Sciatic nerve (tissue), 2 donors: ENCODE measurements around the gene ATP2B2. TPM values are rescaled to one million over a fixed set of nuclear protein-coding genes. Genes with fewer than 3 reads are reported as not detected.
A peak's percentile ranks its signal among the peaks of the same experiment; 100 is the strongest.

Experiments used
- ATAC-seq: fragments of 200-7000 bp; cut with Tn5 transposase; one replicate; pipeline ENCODE4 v1.9.1; 2020; ENCODE audit warnings: mild to moderate bottlenecking, moderate library complexity
- DNase-seq: peaks from one replicate; pipeline ENCODE4 v3.0.0-alpha.2; 2020; ENCODE audit warnings: low spot score
- intact Hi-C: fragments of 100-400 bp; cut with DNase I; formaldehyde crosslinking; loops from one replicate; pipeline ENCODE4 v1.14.2; 2022
- total RNA-seq: library from RNA; stranded (reverse); fragmentation: NEBNext Ultra II Directional; extraction: Animal tissue kit (Norgen Biotek cat#: 25700); gene quantifications from one replicate; pipeline ENCODE4 v1.2.1, GENCODE V29; 2021
- donor health status: DM: no; HTN: no; CAD: no.
- donor health status: DM: no; HTN: no; CAD: no.

Gene ATP2B2
- total RNA-seq, 1 donor from 2014 or later, result 1.4 TPM

GRCh38 chr3:10532939-10533736 lies 27.8 kb upstream of the ATP2B2 start:
- no peak for ATAC-seq
- no peak for DNase-seq
- intact Hi-C loops, result no loop called here

GRCh38 chr3:10531031-10531430 lies 25.6 kb upstream of the ATP2B2 start:
- intact Hi-C loops, result no loop called here
- ATAC-seq (no peak), DNase-seq (peak; percentile 32)

- intact Hi-C loops, result no loop called here
- DNase-seq (no peak), ATAC-seq (no peak)
Measured at GRCh38 chr3:10530241-10530640, 24.9 kb upstream of the ATP2B2 start.

GRCh38 chr3:10529809-10530208 lies 24.4 kb upstream of the ATP2B2 start:
- no peak for DNase-seq
- intact Hi-C loops, result no loop called here
- ATAC-seq, result no peak

- intact Hi-C loops, result no loop called here
- ATAC-seq (no peak), DNase-seq (no peak)
Measured at GRCh38 chr3:10528046-10528445, 22.7 kb upstream of the ATP2B2 start.

- intact Hi-C loops, result no loop called here
- ATAC-seq (no peak), DNase-seq (no peak)
Measured at GRCh38 chr3:10527295-10528001, 22.1 kb upstream of the ATP2B2 start.

- ATAC-seq (no peak), DNase-seq (no peak)
- intact Hi-C loops, result no loop called here
Measured at GRCh38 chr3:10526366-10526765, 21.0 kb upstream of the ATP2B2 start.

- intact Hi-C loops, result no loop called here
- ATAC-seq, result no peak
- DNase-seq, result peak; percentile 33
Measured at GRCh38 chr3:10524799-10525301, 19.5 kb upstream of the ATP2B2 start.

GRCh38 chr3:10524270-10524669 lies 18.9 kb upstream of the ATP2B2 start:
- DNase-seq (no peak), ATAC-seq (no peak)
- intact Hi-C loops, result no loop called here

- intact Hi-C loops, result no loop called here
- no peak for ATAC-seq
- DNase-seq, result no peak
Measured at GRCh38 chr3:10523561-10523960, 18.2 kb upstream of the ATP2B2 start.

- ATAC-seq (no peak), DNase-seq (peak; percentile 22)
- intact Hi-C loops, result no loop called here
Measured at GRCh38 chr3:10522646-10523303, 17.4 kb upstream of the ATP2B2 start.

- no peak for DNase-seq
- intact Hi-C loops, result no loop called here
- ATAC-seq, result no peak
Measured at GRCh38 chr3:10521772-10522441, 16.5 kb upstream of the ATP2B2 start.

GRCh38 chr3:10520072-10520471 lies 14.7 kb upstream of the ATP2B2 start:
- intact Hi-C loops, result no loop called here
- peak; percentile 9 for DNase-seq
- ATAC-seq, result no peak

- no peak for ATAC-seq
- intact Hi-C loops, result no loop called here
- DNase-seq, result peak; percentile 19
Measured at GRCh38 chr3:10519236-10519635, 13.8 kb upstream of the ATP2B2 start.

GRCh38 chr3:10518506-10519150 lies 13.2 kb upstream of the ATP2B2 start:
- DNase-seq (peak; percentile 36), ATAC-seq (no peak)
- intact Hi-C loops, result no loop called here

- ATAC-seq, result no peak
- intact Hi-C loops, result no loop called here
- DNase-seq, result peak; percentile 19
Measured at GRCh38 chr3:10517627-10518026, 12.2 kb upstream of the ATP2B2 start.

- no peak for ATAC-seq
- peak; percentile 47 for DNase-seq
- intact Hi-C loops, result no loop called here
Measured at GRCh38 chr3:10516544-10517452, 11.4 kb upstream of the ATP2B2 start.
